ENCODE data around the gene KCNMA1. TPM values are rescaled to one million over a fixed set of nuclear protein-coding genes. Genes with fewer than 3 reads are reported as not detected.

The KCNMA1 gene
- total and polyA plus RNA-seq, 8 donors: 0.92 to 155 (median 54.3) TPM

DNA sequence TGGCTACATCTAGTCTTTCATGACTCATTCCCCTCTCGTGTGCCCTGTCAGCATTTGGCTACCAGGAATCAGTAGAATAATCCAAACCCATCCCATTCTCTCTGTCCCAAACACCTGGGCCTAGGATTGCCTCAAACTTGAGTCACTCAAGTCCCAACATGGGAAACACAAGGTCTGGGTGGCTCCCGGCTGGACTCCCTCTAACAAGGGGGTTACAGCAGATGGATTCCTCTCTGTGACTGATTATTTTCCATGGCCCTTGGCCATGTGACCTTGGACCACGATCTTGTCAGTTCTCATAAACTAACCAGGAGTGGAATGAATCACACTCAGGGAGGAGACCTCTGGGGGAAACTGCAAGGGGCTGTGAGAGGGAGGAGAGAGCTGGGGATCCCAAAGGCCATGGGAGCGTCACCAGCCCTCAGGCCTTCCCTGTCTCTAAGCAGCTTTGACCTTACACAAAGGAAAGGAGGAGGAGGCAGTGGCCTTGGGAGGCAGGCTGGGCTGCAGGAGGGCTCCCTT lies 533.1 kb downstream of the KCNMA1 start:
- Histone ChIP-seq H3K27ac (peak overlapping the region in 2 of 5 donors; percentile 26 to 29), H3K4me3 (no peak overlapping the region), H3K36me3 (no peaks in the 10 kb centered on the region), H3K27me3 (no peaks in the 10 kb centered on the region), H3K4me1 (peaks cover 0 to 6% (median 0%) of the 10 kb centered on the region in 4 donors), H3K9me3 (no peaks in the 10 kb centered on the region)
- intact Hi-C loops (cut with DNase I; ENCODE audit: low total_unique reads): no loop called here
- TF ChIP-seq POLR2AphosphoS5 (IDR thresholded peaks at IDR 0.05): peak in 1 of 3 donors; percentile 49
- TF ChIP-seq POLR2A (IDR thresholded peaks at IDR 0.05): no peak
- no peak for TF ChIP-seq EP300 (IDR thresholded peaks at IDR 0.05)
- TF ChIP-seq CTCF (IDR thresholded peaks at IDR 0.05): no peak
- WGBS, 5 donors: 48 to 76% (median 64%) methylated on average over 4 of the region's 4 CpGs
- DNase-seq: peak in 1 of 2 donors; percentile 38

DNA sequence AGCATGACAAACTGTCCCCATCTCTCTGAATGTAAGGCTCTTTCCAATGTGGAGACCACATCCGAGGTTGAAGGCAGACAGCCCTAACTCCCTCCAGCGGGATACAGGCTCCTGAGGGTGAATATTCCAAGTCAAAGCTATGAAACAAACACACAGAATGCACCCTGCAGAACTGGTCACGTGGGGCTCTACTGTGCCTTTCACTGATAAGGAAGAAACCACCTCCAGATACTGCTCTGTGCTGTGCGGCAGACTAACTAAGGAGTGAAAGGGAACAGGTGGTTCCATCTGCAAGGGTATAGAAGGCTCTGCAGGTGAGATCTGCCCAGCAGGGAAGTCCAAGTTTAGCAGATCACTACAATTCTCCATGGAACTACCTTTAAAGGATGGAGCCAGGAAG lies 534.4 kb downstream of the KCNMA1 start:
- TF ChIP-seq CTCF (IDR thresholded peaks at IDR 0.05) (no peak), POLR2AphosphoS5 (IDR thresholded peaks at IDR 0.05) (no peak), EP300 (IDR thresholded peaks at IDR 0.05) (no peak), POLR2A (IDR thresholded peaks at IDR 0.05) (no peak)
- no peaks in the 10 kb centered on the region for H3K9me3 ChIP-seq
- H3K27me3 ChIP-seq: no peaks in the 10 kb centered on the region
- no peak overlapping the region for H3K27ac ChIP-seq
- H3K4me1 ChIP-seq: peaks cover 0 to 6% (median 0%) of the 10 kb centered on the region in 4 donors
- intact Hi-C loops (cut with DNase I; ENCODE audit: low total_unique reads): no loop called here
- WGBS, 5 donors: 33 to 67% (median 44%) methylated on average over 4 of the region's 4 CpGs
- no peaks in the 10 kb centered on the region for H3K36me3 ChIP-seq
- H3K4me3 ChIP-seq: no peak overlapping the region
- no peak for DNase-seq

GRCh38 chr10:77101341-77101740 lies 536.3 kb downstream of the KCNMA1 start:
- no peaks in the 10 kb centered on the region for H3K9me3 ChIP-seq
- H3K36me3 ChIP-seq: no peaks in the 10 kb centered on the region
- H3K4me1 ChIP-seq: peaks cover 0 to 6% (median 0%) of the 10 kb centered on the region in 4 donors
- no peak for DNase-seq
- H3K27ac ChIP-seq: no peak overlapping the region
- no peak for TF ChIP-seq POLR2A (IDR thresholded peaks at IDR 0.05)
- TF ChIP-seq CTCF (IDR thresholded peaks at IDR 0.05): no peak
- no peak for TF ChIP-seq EP300 (IDR thresholded peaks at IDR 0.05)
- no peak for TF ChIP-seq POLR2AphosphoS5 (IDR thresholded peaks at IDR 0.05)
- intact Hi-C loops (cut with DNase I; ENCODE audit: low total_unique reads): no loop called here
- H3K27me3 ChIP-seq: no peaks in the 10 kb centered on the region
- H3K4me3 ChIP-seq: no peak overlapping the region
- WGBS, 5 donors: 84 to 94% (median 90%) methylated on average over 5 of the region's 5 CpGs

DNA sequence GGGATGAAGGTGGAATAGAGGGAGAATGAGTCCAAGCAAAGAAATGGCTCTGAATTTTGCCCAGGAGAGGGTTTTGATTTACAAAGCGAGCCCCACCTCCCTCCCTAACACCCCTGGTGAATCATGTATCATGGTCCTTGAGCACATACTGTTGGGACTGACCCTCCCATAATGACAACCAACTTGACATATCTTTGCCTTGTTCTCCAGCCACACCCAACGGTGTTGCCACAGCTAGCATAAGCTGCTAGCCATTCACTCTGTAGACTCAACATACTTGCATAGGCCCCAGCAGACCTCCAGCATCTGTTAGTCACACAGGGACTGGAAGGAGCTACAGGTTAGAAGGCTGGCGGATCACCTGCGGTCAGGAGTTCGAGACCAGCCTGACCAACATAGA lies 538.5 kb downstream of the KCNMA1 start:
- 87 to 94% (median 94%) methylated on average over 5 of the region's 5 CpGs for WGBS, 5 donors
- DNase-seq: no peak
- intact Hi-C loops (cut with DNase I; ENCODE audit: low total_unique reads): no loop called here
- Histone ChIP-seq H3K27ac (no peak overlapping the region), H3K9me3 (no peaks in the 10 kb centered on the region), H3K4me1 (no peaks in the 10 kb centered on the region), H3K4me3 (no peak overlapping the region), H3K36me3 (no peaks in the 10 kb centered on the region), H3K27me3 (no peaks in the 10 kb centered on the region)
- no peak for TF ChIP-seq POLR2AphosphoS5 (IDR thresholded peaks at IDR 0.05)
- TF ChIP-seq EP300 (IDR thresholded peaks at IDR 0.05): no peak
- no peak for TF ChIP-seq POLR2A (IDR thresholded peaks at IDR 0.05)
- TF ChIP-seq CTCF (IDR thresholded peaks at IDR 0.05): no peak
